D721Med (cell line): ENCODE results near the gene NFKBIB.

Experiments
- DNase-seq: peaks from one replicate; pipeline ENCODE4 v3.0.0; 2011; ENCODE audit warnings: low spot score; ENCODE audit not compliant: insufficient read length
- FAIRE-seq: peaks from 2 replicates; lab custom pipeline; 2011; peaks lifted over from hg19 to GRCh38; lab: Jason Lieb, UNC
- CTCF ChIP-seq: IDR thresholded peaks from 2 replicates; pipeline ENCODE4 v1.5.1; 2012; ENCODE audit warnings: mild to moderate bottlenecking, control low read depth; ENCODE audit not compliant: insufficient read depth; ENCODE audit errors: missing control alignments

The NFKBIB gene

DNA sequence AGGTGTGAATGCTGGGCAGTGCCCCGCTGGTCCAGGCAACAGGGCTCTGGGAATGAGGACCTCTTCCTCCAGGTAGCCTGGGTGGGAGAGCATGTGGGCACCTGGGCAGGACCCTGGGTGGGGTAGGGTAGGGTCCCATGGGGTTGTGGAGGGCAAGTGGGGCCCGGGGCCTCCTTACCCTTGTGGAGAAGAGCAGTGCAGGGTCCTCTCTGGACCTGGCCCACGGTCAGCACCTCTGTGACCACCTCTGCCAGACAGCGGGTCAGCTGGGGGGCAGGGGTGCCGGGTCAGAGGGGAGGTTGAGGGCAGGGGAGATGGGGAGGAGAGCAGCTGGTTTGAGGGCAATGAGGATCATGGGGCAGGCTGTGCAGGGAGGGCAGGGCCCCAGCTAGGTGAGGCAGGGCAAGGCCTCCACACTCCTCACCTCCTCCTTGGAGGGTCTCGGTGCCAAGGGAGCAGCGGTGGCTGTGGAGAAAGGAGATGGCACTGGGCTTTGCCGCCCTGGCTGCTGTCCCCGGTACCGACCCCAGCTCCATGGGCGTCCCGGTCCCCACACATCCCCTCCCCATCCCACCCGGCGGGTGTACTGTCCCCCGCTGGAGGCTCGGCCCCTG, 11.7 kb downstream of the NFKBIB start:
- TF ChIP-seq CTCF, result no peak
- no peak for FAIRE-seq
- no peak for DNase-seq

DNA sequence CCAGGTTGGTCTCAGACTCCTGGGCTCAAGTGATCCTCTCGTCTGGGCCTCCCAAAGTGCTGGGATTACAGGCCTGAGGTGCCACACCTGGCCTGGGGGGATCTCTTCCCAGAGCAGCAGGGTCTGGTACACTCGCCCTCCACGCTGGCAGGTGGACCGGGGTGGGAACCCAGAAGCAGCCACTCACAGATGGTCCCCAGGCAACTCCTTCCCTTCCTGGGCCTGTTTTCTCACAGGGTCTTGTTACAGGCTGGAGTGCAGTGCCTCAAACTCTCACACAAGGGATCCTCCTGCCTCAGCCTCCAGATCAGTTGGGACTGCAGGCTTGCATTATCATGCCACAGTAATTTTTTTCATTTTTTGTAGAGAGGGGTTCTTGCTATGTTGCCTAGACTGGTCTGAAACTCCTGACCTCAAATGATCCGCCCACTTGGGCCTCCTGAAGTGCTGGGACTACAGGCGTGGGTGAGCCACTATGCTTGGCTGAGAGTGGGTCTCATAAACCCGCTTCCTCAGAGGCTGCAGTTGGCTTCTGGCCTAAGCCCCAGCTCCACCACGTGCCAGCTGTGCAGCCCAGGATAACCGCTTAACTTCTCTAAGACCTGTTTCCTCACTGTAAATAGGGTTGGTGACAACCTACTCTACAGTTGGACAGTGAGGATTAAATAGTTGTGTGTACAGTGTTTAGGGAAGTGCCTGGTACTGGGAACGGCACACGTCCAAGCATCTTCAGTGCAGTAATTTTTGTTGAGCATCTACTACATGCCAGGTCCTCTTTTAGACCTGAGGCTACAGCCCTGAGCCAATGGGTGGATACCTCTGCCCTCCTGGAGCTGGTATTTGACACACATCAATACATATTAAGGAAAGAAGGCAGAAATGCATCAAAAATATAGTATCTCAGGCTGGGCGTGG, 13.1 kb downstream of the NFKBIB start:
- TF ChIP-seq CTCF, result no peak
- no peak for FAIRE-seq
- DNase-seq, result no peak

DNA sequence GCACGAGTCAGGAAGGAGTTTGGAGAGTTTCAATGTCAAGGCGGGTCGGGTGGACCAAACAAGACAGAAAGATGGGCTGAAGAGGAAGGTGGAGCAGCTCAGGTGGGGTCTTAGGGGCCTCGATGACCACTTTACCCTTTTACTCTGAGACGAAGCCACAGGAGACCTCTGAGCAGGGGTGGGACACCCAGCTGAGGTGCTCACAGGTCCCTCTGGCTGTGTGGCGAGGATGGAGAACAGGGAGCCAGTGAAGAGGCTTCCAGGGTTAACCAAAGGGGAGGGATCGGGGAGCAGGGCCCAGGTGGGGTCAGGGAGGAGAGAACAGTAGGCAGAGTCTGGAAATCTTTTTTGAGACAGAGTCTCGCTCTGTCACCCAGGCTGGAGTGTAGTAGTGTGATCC, 14.2 kb downstream of the NFKBIB start:
- no peak for TF ChIP-seq CTCF
- FAIRE-seq (no peak), DNase-seq (no peak)

DNA sequence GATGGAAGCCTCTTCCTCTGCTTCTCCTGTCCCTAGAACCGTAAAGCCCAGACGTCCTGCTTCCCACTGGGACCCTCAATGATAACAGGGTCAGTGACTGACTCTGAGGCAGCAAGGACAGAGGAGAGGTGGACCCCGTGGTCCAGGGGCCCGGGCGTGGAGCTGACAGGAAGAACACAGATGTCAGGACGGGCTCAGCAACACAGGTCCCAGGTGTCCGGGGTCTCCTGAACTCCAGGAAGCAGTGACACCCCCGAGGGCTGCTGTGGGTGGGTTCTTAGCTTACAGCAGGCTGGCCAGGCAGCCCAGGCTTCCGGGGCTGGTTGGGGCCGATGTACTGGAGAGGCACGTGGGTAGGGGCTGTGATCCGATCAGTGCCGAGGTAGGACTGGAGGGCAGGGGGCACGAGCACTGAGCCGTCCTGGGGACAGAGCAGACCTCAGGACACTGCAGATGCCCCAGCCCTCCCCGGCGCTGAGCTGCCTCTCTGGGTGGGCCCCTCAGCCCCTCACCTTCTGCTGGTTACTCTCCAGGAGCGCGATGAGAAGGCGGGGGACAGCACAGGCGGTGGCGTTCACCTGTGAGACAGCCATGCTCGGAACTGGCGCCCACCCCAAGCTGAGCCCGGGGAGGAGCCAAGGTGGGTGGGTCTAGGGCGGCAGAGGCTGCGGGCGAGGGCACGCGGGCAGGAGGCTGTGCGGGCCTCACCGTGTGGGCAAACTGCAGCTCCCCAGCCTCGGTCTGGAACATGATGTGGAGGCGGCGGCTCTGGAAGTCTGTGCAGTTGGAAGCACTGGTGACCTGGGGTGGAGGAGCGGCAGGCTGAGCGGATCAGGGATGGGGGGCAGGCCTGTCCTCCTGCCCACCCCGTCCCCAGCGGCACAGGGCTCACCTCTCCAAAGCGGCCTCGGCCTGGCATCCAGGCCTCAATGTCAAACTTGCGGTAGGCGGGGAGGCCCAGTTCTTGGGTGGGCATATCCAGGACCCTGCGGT, 15.9 kb downstream of the NFKBIB start:
- no peak for TF ChIP-seq CTCF
- DNase-seq, result peak; percentile 6
- FAIRE-seq, result no peak

- no peak for FAIRE-seq
- TF ChIP-seq CTCF, result no peak
- DNase-seq, result peak; percentile 11
These were observed 17.7 kb downstream of the NFKBIB start for GRCh38 chr19:38917516-38917915.

- DNase-seq, result peak; percentile 28
- FAIRE-seq, result no peak
- no peak for TF ChIP-seq CTCF
These were observed 18.2 kb downstream of the NFKBIB start for GRCh38 chr19:38917921-38918491.
